GM23248 (cell line): ENCODE data around the gene LRP1-AS.

Source experiments
- EZH2 ChIP-seq: fragments of 200-600 bp; sonication (generic); IDR thresholded peaks from 2 replicates; pipeline ENCODE4 v1.6.1; 2018; ENCODE audit warnings: antibody characterized with exemption, mild to moderate bottlenecking; ENCODE audit not compliant: insufficient read depth, poor library complexity, severe bottlenecking
- EZH2phosphoT487 ChIP-seq: fragments of 200-600 bp; sonication (generic); IDR thresholded peaks from 2 replicates; pipeline ENCODE4 v1.6.1; 2018; ENCODE audit warnings: antibody characterized with exemption, moderate library complexity, mild to moderate bottlenecking, low read depth; ENCODE audit not compliant: insufficient read depth

- TF ChIP-seq EZH2 (no peak), EZH2phosphoT487 (no peak)
These were observed 49.0 kb upstream of the LRP1-AS start for GRCh38 chr12:57196439-57196838.
